ENCODE measurements around the gene MASTL.
A peak's percentile ranks its signal among the peaks of the same experiment; 100 is the strongest.
"Not testable (repeated sequence)": the region's sequence is repeated elsewhere in the genome, so short reads cannot be mapped to it uniquely, and the experiment has no call there.

MASTL gene

GRCh38 chr10:27155066-27155754 lies at the start of gene MASTL:
TSS of gene MASTL (plus strand) at chr10:27155352. CDS start at chr10:27155427, 75 bp downstream.
- peak; percentile 71 for DNase-seq (ENCODE audit: insufficient read length, low spot score)
- FAIRE-seq = peak; percentile 97

GRCh38 chr10:27108165-27108564 lies 47.0 kb upstream of the MASTL start:
- no peak for FAIRE-seq
- no peak for DNase-seq (ENCODE audit: insufficient read length, low spot score)

- FAIRE-seq = no peak
- DNase-seq (ENCODE audit: insufficient read length, low spot score) = no peak
These were observed 20.8 kb upstream of the MASTL start for GRCh38 chr10:27134371-27134770.

GRCh38 chr10:27138277-27138676 lies 16.9 kb upstream of the MASTL start:
- DNase-seq (ENCODE audit: insufficient read length, low spot score) (no peak), FAIRE-seq (no peak)

GRCh38 chr10:27143686-27144085 lies 11.5 kb upstream of the MASTL start:
- no peak for DNase-seq (ENCODE audit: insufficient read length, low spot score)
- no peak for FAIRE-seq

- FAIRE-seq = no peak
These were observed 9.2 kb upstream of the MASTL start for GRCh38 chr10:27145937-27146336.

GRCh38 chr10:27147701-27148100 lies 7.5 kb upstream of the MASTL start:
- no peak for DNase-seq (ENCODE audit: insufficient read length, low spot score)
- FAIRE-seq = no peak

More at GRCh38 chr10:27145937-27146336, 9.2 kb upstream of the MASTL start:
- no peak for DNase-seq (ENCODE audit: insufficient read length, low spot score)

- DNase-seq (ENCODE audit: insufficient read length, low spot score) (no peak), FAIRE-seq (no peak)
These were observed 4.9 kb upstream of the MASTL start for GRCh38 chr10:27150261-27150660.

GRCh38 chr10:27152687-27153086 lies 2.5 kb upstream of the MASTL start:
- no peak for DNase-seq (ENCODE audit: insufficient read length, low spot score)

GRCh38 chr10:27153329-27153728 lies 1.8 kb upstream of the MASTL start:
- DNase-seq (ENCODE audit: insufficient read length, low spot score) = no peak
- no peak for FAIRE-seq

More at GRCh38 chr10:27152687-27153086, 2.5 kb upstream of the MASTL start:
- FAIRE-seq = no peak

- no peak for FAIRE-seq
- no peak for DNase-seq (ENCODE audit: insufficient read length, low spot score)
These were observed 1.3 kb upstream of the MASTL start for GRCh38 chr10:27153845-27154193.

- not testable (repeated sequence) for DNase-seq (ENCODE audit: insufficient read length, low spot score); FAIRE-seq
These were observed 1.4 kb downstream of the MASTL start for GRCh38 chr10:27156566-27156965.

- FAIRE-seq = no peak
- DNase-seq (ENCODE audit: insufficient read length, low spot score) = no peak
These were observed 2.0 kb downstream of the MASTL start for GRCh38 chr10:27157150-27157549.

GRCh38 chr10:27158421-27158820 lies 3.3 kb downstream of the MASTL start:
- FAIRE-seq = no peak
- DNase-seq (ENCODE audit: insufficient read length, low spot score) = no peak

GRCh38 chr10:27169849-27170248 lies 14.7 kb downstream of the MASTL start:
- no peak for FAIRE-seq
- DNase-seq (ENCODE audit: insufficient read length, low spot score) = no peak

- FAIRE-seq = no peak
These were observed 33.1 kb downstream of the MASTL start for GRCh38 chr10:27188259-27188658.

GRCh38 chr10:27188897-27189296 lies 33.7 kb downstream of the MASTL start:
- no peak for DNase-seq (ENCODE audit: insufficient read length, low spot score)
- FAIRE-seq = no peak

More at GRCh38 chr10:27188259-27188658, 33.1 kb downstream of the MASTL start:
- DNase-seq (ENCODE audit: insufficient read length, low spot score) = no peak

- no peak for DNase-seq (ENCODE audit: insufficient read length, low spot score)
- FAIRE-seq = no peak
These were observed 35.4 kb downstream of the MASTL start for GRCh38 chr10:27190508-27190907.

GRCh38 chr10:27192284-27192683 lies 37.1 kb downstream of the MASTL start:
- FAIRE-seq = no peak
- no peak for DNase-seq (ENCODE audit: insufficient read length, low spot score)

- FAIRE-seq (peak; percentile 61), DNase-seq (ENCODE audit: insufficient read length, low spot score) (no peak)
These were observed 42.9 kb downstream of the MASTL start for GRCh38 chr10:27197980-27198620.

- no peak for DNase-seq (ENCODE audit: insufficient read length, low spot score)
- FAIRE-seq = no peak
These were observed 48.7 kb downstream of the MASTL start for GRCh38 chr10:27203806-27204205.

GRCh38 chr10:27207350-27207749 lies 52.2 kb downstream of the MASTL start:
- FAIRE-seq (no peak), DNase-seq (ENCODE audit: insufficient read length, low spot score) (no peak)
